HepG2 (cell line): Measurements from ENCODE around the gene ALX3. TPM values are rescaled to one million over a fixed set of nuclear protein-coding genes. Genes with fewer than 3 reads are reported as not detected.

Source experiments
- ATAC-seq: fragments of 200-7000 bp; cut with Tn5 transposase; 3 replicates; pipeline ENCODE4 v1.9.1; 2020; ENCODE audit warnings: mild to moderate bottlenecking, moderate library complexity
- BruUV-seq: library from RNA; stranded (reverse); fragments of 400-500 nt; replicated peaks from 2 replicates; lab custom pipeline; 2021; lab: Mats Ljungman, UMichigan
- CTCF ChIA-PET: fragments of 300-600 bp; formaldehyde crosslinking; extraction: SDS; loops from one replicate; lab custom pipeline; 2021; ENCODE audit warnings: low total read pairs, inconsistent platforms, low intra/inter-chr PET ratio; lab: Yijun Ruan, JAX
- POLR2A ChIA-PET: fragments of 350-600 bp; sonication (Branson Sonifier 250); formaldehyde crosslinking; loops from one replicate; lab custom pipeline; 2020; ENCODE audit warnings: antibody characterized with exemption, inconsistent platforms; lab: Yijun Ruan, JAX
- DNase-seq: peaks from one replicate; pipeline ENCODE4 v3.0.0-alpha.2; 2015; ENCODE audit warnings: low spot score
- FAIRE-seq: peaks from 3 replicates; lab custom pipeline; 2011; peaks lifted over from hg19 to GRCh38; lab: Jason Lieb, UNC
- H2AFZ ChIP-seq: one replicate; pipeline ENCODE4 v1.6.1; 2011; ENCODE audit warnings: low read length, inconsistent platforms
- H3K27ac ChIP-seq: fragments of 300-600 bp; 3 replicates; pipeline ENCODE4 v1.8.0; 2011; ENCODE audit warnings: mixed run types, mild to moderate bottlenecking, mixed read lengths, low read length, inconsistent platforms; ENCODE audit not compliant: insufficient read depth; ENCODE audit errors: extremely low read length
- H3K27me3 ChIP-seq, 2 experiments: fragments of 200-600 bp in 1 of 2; 2 replicates in 1 of 2; 3 replicates in 1 of 2; pipeline versions ENCODE4 v1.6.0 to v1.8.0; 2011; ENCODE audit warnings: low read length in 2 of 2, mild to moderate bottlenecking in 2 of 2, moderate library complexity in 2 of 2, inconsistent platforms in 1 of 2; ENCODE audit not compliant: insufficient read depth in 2 of 2, control insufficient read depth in 1 of 2
- H3K36me3 ChIP-seq, 2 experiments: fragments of 200-600 bp in 1 of 2; replicated peaks in 1 of 2; 2 replicates in 1 of 2; 3 replicates in 1 of 2; pipeline versions ENCODE4 v1.5.1 to v1.8.0; 2011; ENCODE audit warnings: low read length in 2 of 2, inconsistent platforms in 1 of 2; ENCODE audit not compliant: insufficient read depth in 2 of 2, control insufficient read depth in 1 of 2
- H3K4me1 ChIP-seq: 2 replicates; pipeline ENCODE4 v1.5.1; 2012; ENCODE audit warnings: low read length, inconsistent platforms; ENCODE audit not compliant: insufficient read depth
- H3K4me2 ChIP-seq: 2 replicates; pipeline ENCODE4 v1.6.0; 2011; ENCODE audit warnings: low read depth, low read length, inconsistent platforms
- H3K4me3 ChIP-seq, 3 experiments: fragments of 200-600 bp in 1 of 3; sonication (generic), shearing (Covaris generic) in 1 of 3; replicated peaks in 1 of 3; 2 replicates each; pipeline ENCODE4 v1.5.1; 2011 to 2016; ENCODE audit warnings: low read length in 3 of 3, inconsistent platforms in 2 of 3, low read depth in 2 of 3, mild to moderate bottlenecking in 2 of 3, control low read depth in 1 of 3, mixed read lengths in 1 of 3; ENCODE audit not compliant: insufficient read depth in 1 of 3
- H3K79me2 ChIP-seq: one replicate; pipeline ENCODE4 v1.6.1; 2011; ENCODE audit warnings: low read length, inconsistent platforms; ENCODE audit not compliant: insufficient read depth
- H3K9ac ChIP-seq: 2 replicates; pipeline ENCODE4 v1.6.0; 2011; ENCODE audit warnings: mild to moderate bottlenecking, low read depth, low read length, inconsistent platforms; ENCODE audit not compliant: insufficient read depth
- H3K9me3 ChIP-seq: 2 replicates; pipeline ENCODE4 v1.5.1; 2012; ENCODE audit warnings: mild to moderate bottlenecking, low read length
- H4K20me1 ChIP-seq: 2 replicates; pipeline ENCODE4 v1.6.0; 2011; ENCODE audit warnings: inconsistent platforms, mild to moderate bottlenecking, low read length, moderate library complexity; ENCODE audit not compliant: insufficient read depth
- ATF7-NPFF ChIP-seq: sonication (generic); formaldehyde crosslinking; IDR thresholded peaks from 2 replicates; pipeline ENCODE4 v1.8.1; 2023; ENCODE audit warnings: mild to moderate bottlenecking, low read depth, missing genetic modification reagents, moderate library complexity
- BRD4 ChIP-seq: sonication (generic); formaldehyde crosslinking; IDR thresholded peaks from 2 replicates; pipeline ENCODE4 v1.4.0; 2020; ENCODE audit warnings: missing genetic modification reagents
- CCDC6 ChIP-seq: sonication (generic); formaldehyde crosslinking; IDR thresholded peaks from 2 replicates; pipeline ENCODE4 v1.8.1; 2022; ENCODE audit warnings: mild to moderate bottlenecking, missing genetic modification reagents, moderate library complexity
- FOXO1 ChIP-seq: sonication (generic); formaldehyde crosslinking; IDR thresholded peaks from 2 replicates; pipeline ENCODE4 v1.4.0; 2020; ENCODE audit warnings: missing genetic modification reagents
- FOXP1 ChIP-seq, 2 experiments: fragments of 450-650 bp in 1 of 2; IDR thresholded peaks; 2 replicates each; pipeline ENCODE4 v1.6.1; 2017 to 2018; ENCODE audit warnings: antibody characterized with exemption in 1 of 2
- HNF4A ChIP-seq: sonication (generic); formaldehyde crosslinking; IDR thresholded peaks from 2 replicates; pipeline ENCODE4 v1.4.0; 2020; ENCODE audit warnings: missing genetic modification reagents
- PRMT3 ChIP-seq: sonication (generic); formaldehyde crosslinking; IDR thresholded peaks from 2 replicates; pipeline ENCODE4 v1.8.1; 2022; ENCODE audit warnings: low read depth, mild to moderate bottlenecking, moderate library complexity, missing genetic modification reagents, borderline replicate concordance
- SMARCE1 ChIP-seq: fragments of 450-650 bp; IDR thresholded peaks from 2 replicates; pipeline ENCODE4 v1.6.1; 2017; ENCODE audit warnings: borderline replicate concordance
- SPEN ChIP-seq: sonication (generic); formaldehyde crosslinking; IDR thresholded peaks from 2 replicates; pipeline ENCODE4 v1.5.1; 2020; ENCODE audit warnings: low read depth, mild to moderate bottlenecking, missing genetic modification reagents
- TARDBP ChIP-seq: sonication (generic); formaldehyde crosslinking; IDR thresholded peaks from 2 replicates; pipeline ENCODE4 v1.8.0; 2022; ENCODE audit warnings: mild to moderate bottlenecking, missing genetic modification reagents
- ZNF17 ChIP-seq: sonication (generic); formaldehyde crosslinking; IDR thresholded peaks from 2 replicates; pipeline ENCODE4 v1.5.0; 2020; ENCODE audit warnings: mild to moderate bottlenecking, missing genetic modification reagents
- ZNF276 ChIP-seq: sonication (generic); formaldehyde crosslinking; IDR thresholded peaks from 2 replicates; pipeline ENCODE4 v1.4.0; 2020; ENCODE audit warnings: mild to moderate bottlenecking, low read depth, missing genetic modification reagents
- ZNF576 ChIP-seq: sonication (generic); formaldehyde crosslinking; IDR thresholded peaks from 2 replicates; pipeline ENCODE4 v1.4.0; 2020; ENCODE audit warnings: mild to moderate bottlenecking, missing genetic modification reagents
- WGBS: methylation state at CpG from one replicate; pipeline ENCODE4 v1.1.6; 2017; ENCODE audit warnings: low lambda C conversion rate; 5-methylcytosine and 5-hydroxymethylcytosine counted together
- in situ Hi-C: cut with HindIII; loops from 2 replicates; pipeline ENCODE4 v1.10.0; 2017; ENCODE audit warnings: low pct_unique_long_range_greater_than_20kb; ENCODE audit not compliant: extremely low pct_ligation_motif_present
- intact Hi-C: fragments of 100-400 bp; cut with micrococcal nuclease; formaldehyde crosslinking; loops from one replicate; pipeline ENCODE4 v1.10.0; 2022; ENCODE audit not compliant: unreplicated experiment
- polyA plus RNA-seq, 8 experiments: library from polyadenylated mRNA; depleted of rRNA in 3 of 8; stranded (reverse) in 7 of 8; unstranded in 1 of 8; fragments of >200 nt; fragmentation: Illumina TruSeq in 4 of 8; extraction: Trizol in 4 of 8; gene quantifications; 2 replicates each; pipeline versions ENCODE4 v1.2.1 to v1.2.3, GENCODE V29; 2011 to 2016; ENCODE audit warnings: low read depth in 4 of 8, missing spikeins in 1 of 8, mixed read lengths in 1 of 8; ENCODE audit not compliant: insufficient read depth in 1 of 8
- total RNA-seq, 5 experiments: library from RNA; depleted of rRNA; stranded (reverse); fragments of >200 nt; fragmentation: Illumina TruSeq; extraction: Trizol; gene quantifications; 2 replicates each; pipeline ENCODE4 v1.2.3, GENCODE V29; 2016; ENCODE audit warnings: low read depth in 1 of 5

Gene ALX3
- total and polyA plus RNA-seq, 2 of the 13 experiments (the other 11 are each of a cell fraction or from before 2014, with no cell fraction given): not detected

GRCh38 chr1:110062612-110063011 lies 7.9 kb downstream of the ALX3 start:
- Histone ChIP-seq H3K36me3 (peaks cover 2 to 4% of the 10 kb centered on the region in 2 experiments; a peak in 1 of 5 replicates), H3K79me2 (no peaks in the 10 kb centered on the region), H3K4me1 (peaks cover 9% of the 10 kb centered on the region), H2AFZ (no peak overlapping the region), H3K9ac (no peak overlapping the region), H3K4me2 (no peak overlapping the region), H3K9me3 (no peaks in the 10 kb centered on the region)
- ChIA-PET CTCF (no interaction called here), POLR2A (interaction anchor here (1.5 kb wide), 1 partner anchor 15 kb away, joined by 3 read pairs; no protein-coding TSS in a partner anchor)
- intact Hi-C loops: no loop called here
- in situ Hi-C loops: no loop called here
- WGBS: 86% methylated on average over 1 of the region's 2 CpGs
- ATAC-seq: no peak
- TF ChIP-seq ATF7-NPFF (CRISPR knock-in tag) (no peak), PRMT3 (CRISPR knock-in tag) (no peak), CCDC6 (CRISPR knock-in tag) (no peak), SMARCE1 (no peak), ZNF17 (no peak), ZNF276 (no peak), FOXO1 (no peak), BRD4 (CRISPR knock-in tag) (no peak), HNF4A (CRISPR knock-in tag) (no peak), ZNF576 (CRISPR knock-in tag) (no peak), SPEN (CRISPR knock-in tag) (no peak), FOXP1 (IDR thresholded peaks at IDR 0.05) (no peak), FOXP1 (CRISPR knock-in tag; IDR thresholded peaks at IDR 0.05) (no peak), TARDBP (CRISPR knock-in tag) (no peak)
- TF ChIP-seq, all 625 proteins: peak for 0
- Histone ChIP-seq H4K20me1 (no peaks in the 10 kb centered on the region), H3K27me3 (no peaks in the 10 kb centered on the region; a peak in 2 of 5 replicates), H3K4me3 (no peak overlapping the region), H3K27ac (no peak overlapping the region)
- DNase-seq: no peak
- BruUV-seq: no TSS peak
- FAIRE-seq: no peak
